ENCODE results near the gene PRDM16.

PRDM16 gene

DNA sequence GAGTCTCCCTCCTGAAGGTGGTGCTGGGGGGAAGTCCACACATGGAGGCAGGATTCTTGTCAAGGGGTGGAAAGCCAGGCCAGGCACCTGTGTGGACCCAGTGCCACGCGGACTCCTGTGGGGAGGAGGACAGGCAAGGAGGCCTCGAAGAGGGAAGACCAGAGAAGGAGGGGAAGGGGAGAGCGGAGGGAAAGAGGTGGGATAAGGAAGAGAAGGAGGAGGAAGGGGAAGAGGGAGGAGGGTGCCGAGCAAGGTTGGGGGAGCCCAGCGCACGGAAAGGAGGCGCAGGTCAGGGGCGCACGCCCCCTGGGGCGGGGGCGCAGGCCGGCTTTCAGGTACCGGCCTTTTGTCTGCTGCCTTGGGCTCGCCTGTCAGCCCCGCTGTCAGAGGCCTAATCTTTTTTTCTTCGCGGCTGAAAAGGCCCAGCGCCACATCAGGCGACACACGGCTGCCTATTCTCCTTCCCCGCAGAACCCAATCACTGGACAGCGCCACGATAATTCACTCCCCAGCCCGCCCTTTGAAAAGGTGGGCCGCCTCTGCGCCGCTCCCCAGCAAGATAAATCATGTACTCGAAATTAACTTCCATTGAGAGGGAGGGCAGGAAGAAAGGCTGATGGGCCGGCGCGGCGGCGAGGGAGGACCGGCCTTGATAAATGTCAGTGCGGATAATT is 42.5 kb downstream of the PRDM16 start:
- no peak for DNase-seq

DNA sequence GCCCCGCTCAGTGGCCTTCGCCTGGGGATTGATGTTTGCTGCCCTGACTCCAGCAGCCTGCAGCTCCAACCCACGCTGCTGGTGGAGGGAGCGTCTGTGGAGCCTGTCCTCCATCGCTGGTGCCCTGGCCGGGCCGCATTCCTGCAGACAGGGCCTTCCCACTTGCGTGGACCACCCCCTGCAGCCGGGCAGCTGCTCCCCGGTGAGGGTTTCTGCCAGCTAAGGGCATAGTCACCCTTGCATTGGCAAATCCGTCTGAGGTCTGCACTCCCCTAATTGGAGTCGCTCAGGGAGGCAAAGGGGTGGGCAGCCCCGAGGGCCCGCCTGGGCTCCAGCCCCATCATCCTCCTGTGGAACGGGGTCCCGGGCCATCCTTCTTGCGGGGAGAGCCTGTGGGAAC is 43.5 kb downstream of the PRDM16 start:
- no peak for DNase-seq

DNA sequence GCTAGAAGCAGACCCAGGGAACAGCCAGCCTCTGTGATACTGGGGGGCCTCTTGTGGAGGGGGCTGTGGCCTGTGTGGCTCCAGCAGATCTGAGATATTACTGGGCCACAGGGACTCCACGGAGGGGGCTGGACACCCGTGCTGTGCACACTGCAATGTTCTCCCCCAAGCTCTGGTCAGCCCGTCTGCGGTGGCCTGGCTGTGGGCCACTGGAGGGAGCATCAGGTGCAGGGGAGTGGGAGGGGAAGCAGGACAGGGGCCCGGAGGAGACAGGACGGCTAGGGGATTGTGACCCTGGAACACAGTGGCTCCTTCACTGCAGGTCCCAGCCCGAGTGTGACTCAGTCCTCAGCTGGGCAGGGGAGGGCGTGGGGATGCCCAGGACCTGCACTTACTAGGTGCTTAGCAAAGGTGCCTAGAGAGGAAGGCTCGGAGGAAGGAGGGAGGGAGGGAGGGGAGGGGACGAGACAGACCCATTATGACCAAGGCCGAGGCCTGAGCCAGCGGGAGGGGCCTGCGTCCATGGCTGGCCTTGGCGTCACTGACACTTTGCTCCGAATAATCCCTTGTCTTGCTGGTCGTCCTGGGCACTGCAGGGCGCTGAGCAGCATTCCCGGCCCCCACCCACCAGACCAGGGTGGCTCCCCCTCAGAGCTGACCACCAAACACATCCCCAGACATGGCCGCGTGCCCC is 44.2 kb downstream of the PRDM16 start:
- DNase-seq: no peak

DNA sequence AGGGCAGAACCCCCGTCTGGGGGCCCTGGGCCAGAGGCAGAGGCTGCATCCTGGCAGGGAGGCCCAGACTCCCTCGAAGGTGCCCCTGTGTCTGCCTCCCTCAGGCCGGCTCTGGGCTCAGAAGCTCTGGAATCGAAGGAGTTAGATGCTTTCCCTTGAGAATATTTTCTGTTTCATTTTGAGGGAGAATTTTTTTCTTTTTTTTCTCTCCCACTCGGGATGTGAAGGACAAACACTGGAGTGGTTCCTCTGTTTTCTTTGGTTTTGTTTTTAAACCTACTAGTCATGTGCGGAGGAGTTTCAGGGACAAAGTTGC is 44.7 kb downstream of the PRDM16 start:
- DNase-seq: no peak

DNA sequence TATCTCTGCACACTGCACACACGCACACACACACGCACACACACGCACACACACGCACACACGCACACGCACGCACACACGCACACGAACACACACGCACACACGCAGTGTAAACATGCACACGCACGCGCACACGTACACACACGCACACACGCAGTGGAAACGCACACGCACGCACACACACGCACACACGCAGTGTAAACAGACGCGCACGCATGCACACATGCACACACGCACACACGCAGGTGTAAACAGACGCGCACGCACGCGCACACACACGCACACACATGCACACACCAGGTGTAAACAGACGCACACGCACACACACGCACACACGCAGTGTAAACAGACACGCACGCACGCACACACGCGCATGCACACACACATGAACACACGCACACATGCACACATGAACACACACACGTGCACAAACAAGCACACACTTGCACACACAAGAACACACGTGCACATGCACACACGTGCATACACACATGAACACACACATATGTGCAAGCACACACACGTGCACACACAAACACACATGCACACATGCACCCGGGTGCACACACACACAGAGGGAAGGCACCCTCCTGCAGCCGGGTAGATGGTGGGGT is 45.2 kb downstream of the PRDM16 start:
- no peak for DNase-seq

DNA sequence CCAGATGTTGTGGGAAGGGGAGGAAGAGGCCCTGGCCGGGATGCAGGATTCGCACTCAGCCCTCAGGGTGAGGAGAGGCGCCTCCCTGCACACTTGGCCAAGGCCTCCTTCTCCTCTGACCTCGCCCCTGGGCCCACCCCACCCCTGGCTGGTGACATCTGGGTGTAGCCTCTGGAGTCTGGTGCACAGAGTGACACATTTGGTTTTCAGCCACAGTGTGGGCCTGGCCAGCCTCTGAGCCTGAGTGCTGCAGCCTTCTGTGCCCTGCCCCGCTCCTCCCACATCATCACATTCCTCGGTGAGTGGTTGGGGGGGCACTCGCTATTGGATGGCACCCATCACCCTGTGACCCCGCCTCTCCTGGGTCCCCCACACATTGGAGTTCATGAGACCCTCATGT is 45.8 kb downstream of the PRDM16 start:
- DNase-seq: no peak

DNA sequence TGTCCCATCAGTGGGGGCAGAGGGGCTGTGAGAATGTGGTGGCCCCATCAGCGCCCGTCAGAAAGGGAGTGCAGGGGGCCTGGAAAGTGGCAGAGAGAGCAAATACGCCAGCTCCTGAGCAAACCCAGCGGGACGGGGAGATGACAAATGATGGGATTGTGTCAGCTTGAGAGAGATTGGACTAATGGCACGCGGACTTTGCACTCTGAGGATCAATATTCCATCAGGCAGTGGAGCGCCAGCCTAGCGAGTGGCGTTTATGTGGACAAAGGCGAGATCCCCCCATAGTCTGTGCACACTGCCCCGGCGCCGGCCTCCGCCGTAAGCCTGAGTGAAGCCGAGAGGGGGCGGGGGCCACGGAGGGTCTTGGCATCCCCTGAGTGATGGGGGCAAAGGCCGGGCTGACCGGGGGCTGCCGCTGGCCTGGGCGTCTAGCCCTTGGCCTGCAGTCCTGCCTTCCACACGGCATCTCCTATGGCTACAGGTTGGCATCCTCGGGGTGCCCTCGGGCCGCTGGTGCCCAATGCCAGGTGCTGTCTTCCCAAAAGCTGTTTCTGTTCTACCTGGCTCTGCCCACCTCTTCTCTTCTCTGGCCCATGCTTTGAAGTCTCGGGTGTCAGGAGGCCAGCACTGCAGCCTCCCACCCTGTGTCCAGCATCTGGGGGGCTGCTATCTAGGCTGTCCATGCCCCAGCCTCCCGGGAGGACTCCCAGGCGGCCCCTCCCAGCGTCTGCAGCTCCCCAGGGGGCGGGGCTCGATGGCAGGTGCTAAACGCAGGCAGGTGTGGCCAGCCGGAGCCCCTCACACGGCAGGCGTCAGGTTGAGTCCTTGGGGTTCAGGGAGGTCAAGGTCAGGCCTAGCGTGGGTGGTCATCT is 46.5 kb downstream of the PRDM16 start:
- DNase-seq: no peak

DNA sequence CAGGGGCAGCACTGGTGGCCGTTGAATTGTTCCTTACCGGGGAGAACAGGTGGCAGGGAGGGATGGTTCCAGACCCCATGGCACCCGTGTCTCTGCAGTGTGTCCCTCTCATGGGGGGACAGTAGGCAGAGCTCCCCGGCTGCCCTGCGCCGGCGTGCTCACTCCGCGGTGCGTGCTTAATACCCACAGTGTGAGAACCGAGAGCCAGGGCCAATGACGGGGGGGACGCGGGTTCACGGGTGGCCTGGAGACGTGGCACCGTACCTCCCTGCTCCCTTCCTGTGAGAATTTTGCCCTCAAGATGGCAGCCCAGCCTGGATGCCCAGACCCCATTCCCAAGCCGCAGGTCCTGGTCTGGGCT is 47.1 kb downstream of the PRDM16 start:
- no peak for DNase-seq

DNA sequence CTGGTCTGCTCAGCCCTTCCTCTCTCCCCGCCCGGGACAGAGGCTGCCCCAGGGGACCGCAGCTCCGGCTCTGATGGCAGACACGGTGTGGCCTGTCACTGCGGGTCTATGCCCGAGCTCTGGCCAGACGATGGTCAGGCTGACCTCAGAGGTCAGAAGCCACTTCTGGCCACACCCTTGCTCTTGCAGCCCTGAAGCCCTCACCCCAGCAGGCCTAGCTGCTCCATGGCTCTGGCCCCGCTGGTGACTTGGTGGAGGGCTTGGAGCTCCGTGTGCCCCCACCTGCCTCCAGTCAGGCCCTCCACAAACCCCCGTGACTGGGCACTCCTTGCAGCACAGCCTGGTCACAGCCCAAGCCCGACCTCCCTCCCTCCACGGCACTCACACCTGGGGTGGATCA is 47.6 kb downstream of the PRDM16 start:
- no peak for DNase-seq

DNA sequence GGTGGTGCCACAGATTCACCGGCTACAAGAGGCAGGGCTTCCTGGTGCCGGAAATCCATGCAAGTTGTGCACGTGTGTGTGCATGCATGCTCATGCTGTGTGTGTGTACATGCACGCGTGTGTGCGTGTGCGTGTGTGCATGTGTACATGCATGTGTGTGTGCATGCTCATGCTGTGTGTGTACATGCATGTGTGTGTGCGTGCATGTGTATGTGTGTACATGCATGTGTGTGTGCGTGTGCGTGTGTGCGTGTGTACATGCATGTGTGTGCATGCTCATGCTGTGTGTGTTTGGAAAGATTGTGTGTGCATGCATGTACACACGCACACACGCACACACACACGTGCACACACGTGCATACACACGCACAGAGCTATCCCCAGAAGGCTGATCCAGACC is 48.9 kb downstream of the PRDM16 start:
- DNase-seq: no peak

DNA sequence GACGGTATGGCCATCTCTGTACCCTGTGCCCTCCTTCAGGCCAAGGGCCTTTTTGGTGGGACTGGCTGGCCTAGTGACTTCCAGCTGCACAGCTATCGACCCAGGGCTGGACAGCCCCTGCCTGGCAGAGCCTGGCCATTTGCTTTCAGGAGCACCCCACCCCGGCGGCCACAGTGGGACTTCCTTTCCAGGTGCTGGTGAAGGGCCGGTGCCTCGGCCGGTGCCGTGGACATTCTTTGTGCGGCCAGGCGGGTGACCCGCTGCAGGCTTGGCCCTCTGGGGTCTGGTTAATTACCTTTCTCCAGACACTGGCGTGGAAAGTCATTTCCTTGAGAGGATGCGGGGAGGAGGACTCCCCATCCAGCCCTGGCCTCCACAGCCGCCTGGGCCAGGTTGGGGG is 50.1 kb downstream of the PRDM16 start:
- DNase-seq: no peak

DNA sequence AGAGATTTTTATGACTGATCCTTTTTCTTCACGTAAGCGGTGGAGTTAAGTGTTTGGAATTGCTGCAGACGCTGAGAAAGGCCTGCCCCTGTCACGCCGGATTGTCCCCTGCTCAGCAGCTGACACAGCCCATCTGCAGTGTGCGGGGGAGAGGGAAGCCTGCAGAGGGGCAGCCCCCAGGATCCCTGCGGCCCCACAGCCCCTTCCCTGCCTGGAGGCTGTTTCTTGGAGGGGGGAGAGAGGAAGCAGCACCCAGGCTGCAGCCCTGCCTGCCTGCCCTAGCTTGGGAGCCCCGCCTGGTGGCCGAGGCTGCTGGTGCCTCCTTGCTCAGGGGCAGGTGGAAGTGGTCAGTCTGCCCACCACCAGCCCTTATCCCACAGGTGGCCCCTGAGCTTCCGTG is 50.7 kb downstream of the PRDM16 start:
- no peak for DNase-seq

DNA sequence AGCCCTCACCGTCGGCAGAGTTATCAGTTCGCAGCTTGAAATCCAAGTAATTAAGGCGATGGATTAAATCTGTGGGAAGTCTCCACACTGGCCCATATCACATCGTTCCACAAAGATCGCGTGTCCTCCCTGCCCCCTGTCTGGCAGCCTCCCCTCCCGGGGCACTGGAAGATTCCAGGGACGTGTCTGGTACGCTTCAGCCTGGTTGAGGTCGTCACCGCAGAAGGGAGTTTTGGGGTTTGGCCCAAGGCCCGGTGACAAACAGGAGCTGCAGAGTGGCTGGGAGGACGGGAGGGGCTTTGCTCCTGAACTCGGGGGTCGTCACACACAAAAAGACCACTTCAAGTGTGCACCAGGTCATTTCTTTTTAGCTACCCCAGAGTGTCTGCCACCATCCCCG is 51.1 kb downstream of the PRDM16 start:
- DNase-seq: no peak

DNA sequence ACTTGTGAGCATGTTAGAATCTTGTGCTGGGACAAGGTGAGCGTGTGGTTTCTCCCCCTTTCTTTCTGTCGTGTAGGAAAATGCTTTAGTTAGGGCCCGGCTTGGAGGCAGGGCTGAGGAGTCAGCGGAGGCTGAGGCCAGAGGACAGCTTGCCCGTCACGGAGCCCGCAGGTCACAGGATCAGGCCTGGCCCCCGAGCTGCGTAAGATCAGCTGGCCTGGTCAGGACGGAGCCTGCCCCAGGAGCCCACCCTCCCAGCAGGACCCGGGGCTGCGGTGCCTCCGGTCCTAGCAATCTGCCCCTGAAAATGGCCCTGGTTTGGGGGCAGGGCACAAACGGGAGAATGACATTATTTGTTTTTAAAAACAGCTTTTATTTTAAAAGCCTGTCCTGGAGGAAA is 52.0 kb downstream of the PRDM16 start:
- DNase-seq: no peak

DNA sequence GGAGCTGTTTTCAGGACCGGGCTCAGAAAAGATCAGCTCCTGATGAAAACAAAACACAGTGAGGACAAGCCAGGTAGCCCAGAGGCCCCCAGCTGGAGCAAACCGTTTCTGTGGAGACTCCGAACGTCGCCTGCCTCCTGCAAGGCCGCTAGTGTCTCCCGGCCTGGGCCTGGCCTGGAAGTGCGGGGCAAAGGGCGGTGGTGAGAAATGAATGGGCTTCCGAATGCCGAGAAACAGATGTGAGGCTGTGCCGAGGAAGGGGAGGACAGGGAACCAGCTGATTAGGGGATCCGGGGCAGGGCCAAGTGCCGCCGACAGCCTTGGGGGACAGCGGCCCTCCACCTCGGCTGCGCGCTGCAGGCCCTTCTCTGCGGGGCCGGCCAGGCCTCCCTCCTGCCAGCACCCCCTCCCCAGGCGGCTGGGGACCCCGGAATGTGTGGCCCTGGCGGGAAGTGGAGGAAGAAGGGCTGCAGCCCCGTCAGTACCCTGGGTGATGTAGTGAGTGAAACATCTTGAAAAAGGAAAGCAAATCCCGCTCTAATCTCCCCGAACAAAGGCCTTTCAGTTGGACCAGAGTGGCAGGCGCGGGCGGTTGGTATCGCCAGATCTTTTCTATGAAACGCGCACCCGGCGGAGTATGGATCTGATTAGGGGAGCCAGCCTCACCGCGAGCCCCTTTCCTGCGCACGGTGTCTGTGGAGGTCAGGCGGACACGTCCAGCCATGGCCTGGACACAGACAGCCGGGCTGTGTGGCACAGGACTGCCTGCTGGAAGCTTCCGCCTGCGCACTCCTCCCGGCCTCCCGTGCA is 52.6 kb downstream of the PRDM16 start:
- DNase-seq: no peak

DNA sequence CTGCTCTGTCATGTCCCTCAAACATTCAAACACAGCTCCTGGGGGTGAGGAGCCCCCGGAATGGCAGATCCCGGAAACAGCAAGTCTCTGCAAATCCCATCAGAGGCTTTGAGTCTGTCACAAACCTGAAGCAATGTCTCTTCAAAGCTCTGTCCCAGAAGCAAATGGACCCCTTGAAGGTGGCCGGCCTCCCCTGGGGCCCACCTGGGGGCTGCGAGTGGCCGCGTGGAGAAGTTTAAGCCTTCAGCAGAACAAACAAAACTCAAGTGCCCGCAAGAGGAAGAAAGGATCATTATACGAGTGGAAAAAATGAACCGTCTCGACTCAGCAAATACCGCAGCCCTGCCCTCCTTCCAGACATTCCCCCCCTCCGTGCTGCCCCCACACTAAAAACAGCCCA is 53.3 kb downstream of the PRDM16 start:
- no peak for DNase-seq

DNA sequence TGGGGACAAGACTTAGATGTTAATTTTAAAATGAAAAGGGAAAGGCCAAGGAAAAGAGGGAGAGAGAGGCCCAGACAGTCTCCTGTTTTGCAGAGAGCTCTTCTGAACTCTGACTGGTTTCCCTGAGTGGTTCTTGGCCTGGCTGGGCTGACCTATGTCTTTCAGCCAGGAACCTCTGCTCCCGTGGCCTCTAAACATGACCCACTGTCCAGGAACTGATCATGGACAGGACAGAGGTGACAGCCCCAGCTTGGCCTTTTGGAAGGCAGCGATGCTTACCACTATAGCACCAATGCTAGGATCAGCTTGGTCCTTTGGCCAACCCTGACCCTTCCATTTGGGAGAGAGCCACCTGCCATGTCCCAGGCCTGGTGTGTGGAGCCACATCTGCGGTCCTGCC is 55.2 kb downstream of the PRDM16 start:
- DNase-seq: no peak

DNA sequence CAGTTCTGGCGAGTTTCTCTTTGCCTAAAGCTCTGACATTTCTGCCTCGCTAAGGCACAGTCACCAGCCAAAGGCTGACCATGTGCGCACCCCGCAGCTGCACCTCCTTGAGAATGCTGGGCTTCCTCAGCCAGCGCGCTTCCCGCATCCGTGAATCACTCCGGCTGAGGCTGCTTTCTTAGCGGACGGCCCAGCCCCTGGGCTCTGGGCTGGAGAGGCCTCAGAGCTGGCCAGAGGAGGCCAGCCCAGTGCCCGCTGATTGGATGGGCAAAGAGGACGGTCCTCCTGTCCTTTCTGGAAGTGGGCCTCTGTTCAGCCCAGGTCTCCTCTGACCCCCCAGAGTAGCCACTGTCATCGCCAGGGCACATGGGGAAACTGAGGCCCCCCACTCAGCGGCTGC is 56.1 kb downstream of the PRDM16 start:
- no peak for DNase-seq

DNA sequence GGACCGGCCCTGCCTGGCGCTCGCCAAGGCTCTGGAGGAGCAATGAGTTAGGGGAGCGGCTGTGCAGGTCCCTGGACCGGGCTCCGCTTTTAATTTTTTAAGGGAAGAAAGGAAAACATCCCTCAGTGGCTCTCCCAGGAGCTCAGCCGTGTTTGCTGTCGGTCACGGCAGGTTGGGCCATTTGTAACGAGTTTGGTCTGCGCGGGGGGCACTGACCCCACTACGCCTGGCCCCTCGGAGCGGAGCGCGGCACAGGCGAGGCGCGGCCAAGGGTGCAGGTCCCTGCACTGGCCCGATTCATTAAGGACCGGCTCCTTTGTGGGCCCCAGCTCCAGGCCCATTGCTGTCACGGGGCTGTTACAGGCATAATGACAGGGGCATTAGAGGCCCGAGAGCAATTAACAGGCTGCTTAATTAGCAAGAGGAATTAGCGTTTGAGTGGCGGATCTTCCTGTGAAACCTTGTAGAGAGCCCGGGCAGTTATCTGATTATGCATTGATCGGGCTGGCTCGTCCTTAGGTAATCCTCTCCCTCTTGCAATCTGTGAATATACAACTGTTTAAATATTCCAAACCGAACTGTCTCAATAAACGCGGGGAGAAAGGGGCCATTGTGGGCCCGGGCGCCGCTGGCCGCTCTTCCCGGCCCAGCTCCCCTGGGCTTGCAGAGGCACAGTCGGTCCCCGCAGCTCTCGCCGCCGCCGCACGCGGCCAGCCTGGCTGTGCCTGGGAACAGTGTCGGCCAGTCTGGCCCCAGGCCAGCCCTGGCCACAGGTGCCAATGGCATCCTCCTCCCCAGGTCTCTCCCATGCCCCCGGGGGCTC is 56.8 kb downstream of the PRDM16 start:
- no peak for DNase-seq

DNA sequence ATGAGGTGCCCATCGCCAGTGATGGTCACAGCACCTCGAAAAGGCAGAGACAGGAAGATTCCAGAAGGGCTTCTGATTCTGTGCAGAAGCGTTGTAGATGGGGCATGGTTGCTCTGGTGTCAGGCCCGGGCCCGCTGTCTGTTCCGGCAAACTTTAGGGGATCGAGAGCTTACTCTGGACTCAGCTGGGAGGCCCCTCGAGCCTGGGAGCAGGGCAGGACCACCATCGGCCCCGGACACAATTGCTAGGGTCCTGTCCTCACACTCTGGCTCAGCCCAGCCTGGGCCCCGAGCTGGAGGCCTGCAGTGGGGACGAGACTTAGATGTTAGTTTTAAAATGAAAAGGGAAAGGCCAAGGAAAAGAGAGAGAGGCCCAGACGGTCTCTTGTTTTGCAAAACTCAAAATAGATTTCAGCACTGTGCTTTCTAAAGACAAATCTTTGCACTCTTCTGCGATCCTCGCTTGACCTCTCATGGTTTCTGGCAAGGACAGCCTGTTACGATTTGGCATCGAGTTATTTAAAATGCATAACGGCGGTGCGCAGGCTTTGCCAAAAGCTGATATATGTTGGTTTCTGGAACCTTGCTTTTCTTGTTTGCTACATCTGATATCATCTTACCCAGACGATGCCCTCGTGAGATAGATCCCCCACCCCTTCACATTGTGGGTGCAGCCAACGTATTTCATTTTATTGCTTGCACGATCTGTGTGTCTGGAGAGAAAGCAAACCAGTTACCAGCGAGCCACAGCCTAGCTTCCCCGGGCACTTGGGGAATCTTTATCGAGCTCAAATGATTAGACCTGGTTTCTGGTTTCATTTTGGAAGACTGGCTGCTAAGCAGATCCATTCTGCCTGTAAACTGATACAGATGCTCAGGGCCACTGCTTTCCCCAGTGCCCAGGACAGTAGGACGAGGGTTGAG is 58.0 kb downstream of the PRDM16 start:
- DNase-seq: no peak

DNA sequence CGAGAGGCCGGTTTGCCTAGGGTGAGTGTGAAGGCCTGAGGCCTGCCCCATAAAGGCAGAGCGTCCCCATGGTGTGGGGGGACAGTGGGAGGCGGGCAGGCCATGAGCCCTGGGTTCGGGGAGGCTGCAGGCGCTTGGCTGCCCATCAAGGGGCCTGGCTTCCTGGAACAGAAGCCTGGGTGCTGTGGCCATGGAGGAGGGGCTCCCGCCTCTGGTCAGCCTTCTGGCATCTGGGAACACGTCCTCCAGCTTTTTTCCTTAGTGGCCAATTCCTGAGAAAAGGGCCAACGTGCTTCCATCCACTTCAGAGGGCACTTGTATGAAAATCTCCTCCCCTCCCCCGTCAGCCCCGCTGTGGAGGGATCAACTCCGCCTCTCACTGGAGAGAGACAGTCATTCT is 58.7 kb downstream of the PRDM16 start:
- DNase-seq: no peak

Measured in stimulated activated CD4-positive, alpha-beta T cell treated with anti-CD3 and anti-CD28 coated beads, Interleukin-12 subunit alpha, Interleukin-12 subunit beta, amount 100 ng/mL, for 4 hours (primary cell).